HepG2 (cell line): Measurements from ENCODE around the gene SCYGR4. TPM values are rescaled to one million over a fixed set of nuclear protein-coding genes. Genes with fewer than 3 reads are reported as not detected.

Experiments used
- BCL6 ChIP-seq: IDR thresholded peaks from 2 replicates; pipeline ENCODE4 v1.6.1; 2016; ENCODE audit warnings: missing genetic modification reagents, missing compliant biosample characterization
- DNMT3B ChIP-seq: conservative IDR thresholded peaks from 2 replicates; pipeline ENCODE4 v1.6.1; 2016; ENCODE audit warnings: missing biosample characterization, control low read depth
- PLRG1 ChIP-seq: fragments of 450-650 bp; conservative IDR thresholded peaks from 2 replicates; pipeline ENCODE4 v1.6.1; 2016
- SIN3A ChIP-seq: IDR thresholded peaks from 2 replicates; pipeline ENCODE4 v1.6.1; 2011; ENCODE audit warnings: low read depth, mild to moderate bottlenecking, control low read depth, low read length, borderline replicate concordance
- YY1 ChIP-seq: IDR thresholded peaks from 2 replicates; pipeline ENCODE4 v1.6.1; 2011; ENCODE audit warnings: low read length, low read depth, moderate library complexity, mild to moderate bottlenecking; ENCODE audit not compliant: insufficient read depth, insufficient replicate concordance
- ZNF264 ChIP-seq: sonication (generic); formaldehyde crosslinking; IDR thresholded peaks from 2 replicates; pipeline ENCODE4 v1.4.0; 2020; ENCODE audit warnings: missing genetic modification reagents
- ZNF431 ChIP-seq: sonication (generic); formaldehyde crosslinking; IDR thresholded peaks from 2 replicates; pipeline ENCODE4 v1.9.0; 2022; ENCODE audit warnings: missing genetic modification reagents, low read depth, mild to moderate bottlenecking, borderline replicate concordance
- polyA plus RNA-seq, 8 experiments: library from polyadenylated mRNA; depleted of rRNA in 3 of 8; stranded (reverse) in 7 of 8; unstranded in 1 of 8; fragments of >200 nt; fragmentation: Illumina TruSeq in 4 of 8; extraction: Trizol in 4 of 8; gene quantifications; 2 replicates each; pipeline versions ENCODE4 v1.2.1 to v1.2.3, GENCODE V29; 2011 to 2016; ENCODE audit warnings: low read depth in 4 of 8, missing spikeins in 1 of 8, mixed read lengths in 1 of 8; ENCODE audit not compliant: insufficient read depth in 1 of 8
- total RNA-seq, 5 experiments: library from RNA; depleted of rRNA; stranded (reverse); fragments of >200 nt; fragmentation: Illumina TruSeq; extraction: Trizol; gene quantifications; 2 replicates each; pipeline ENCODE4 v1.2.3, GENCODE V29; 2016; ENCODE audit warnings: low read depth in 1 of 5
- TF ChIP-seq, protein P1 (sequence below): sonication (generic); formaldehyde crosslinking; IDR thresholded peaks from 2 replicates; pipeline ENCODE4 v1.9.0; 2022; ENCODE audit warnings: low read depth, missing genetic modification reagents
- TF ChIP-seq, protein P2 (sequence below): sonication (generic); formaldehyde crosslinking; IDR thresholded peaks from one replicate; pipeline ENCODE4 v1.5.1; 2020; ENCODE audit warnings: mild to moderate bottlenecking, missing genetic modification reagents; ENCODE audit errors: not compliant biosample characterization
- TF ChIP-seq, protein P3 (sequence below): sonication (generic); formaldehyde crosslinking; IDR thresholded peaks from 2 replicates; pipeline ENCODE4 v1.4.0; 2020; ENCODE audit warnings: missing genetic modification reagents

Gene SCYGR4
- total and polyA plus RNA-seq, 2 of the 13 experiments (the other 11 are each of a cell fraction or from before 2014, with no cell fraction given): not detected

DNA sequence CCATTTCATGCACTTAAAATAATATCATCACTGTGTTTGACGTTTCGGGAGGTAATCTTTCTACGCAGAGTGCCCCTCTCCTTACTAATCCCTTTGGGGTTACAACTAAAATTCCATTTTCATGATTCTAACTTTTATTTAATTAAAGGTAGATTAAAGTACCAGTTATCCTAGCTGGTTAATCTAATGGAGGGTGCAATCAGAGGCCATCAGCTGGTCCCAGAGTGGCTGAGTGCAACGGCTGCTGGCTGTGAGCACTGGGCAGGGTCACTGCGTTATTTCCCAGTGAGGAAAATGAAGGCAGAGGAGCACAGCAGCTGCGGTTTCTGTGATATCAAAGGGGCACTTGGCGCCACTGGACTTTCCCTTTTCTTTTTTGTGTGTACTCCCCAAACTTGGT lies 12.1 kb downstream of the SCYGR4 start (continued):
- TF ChIP-seq, protein P1, sequence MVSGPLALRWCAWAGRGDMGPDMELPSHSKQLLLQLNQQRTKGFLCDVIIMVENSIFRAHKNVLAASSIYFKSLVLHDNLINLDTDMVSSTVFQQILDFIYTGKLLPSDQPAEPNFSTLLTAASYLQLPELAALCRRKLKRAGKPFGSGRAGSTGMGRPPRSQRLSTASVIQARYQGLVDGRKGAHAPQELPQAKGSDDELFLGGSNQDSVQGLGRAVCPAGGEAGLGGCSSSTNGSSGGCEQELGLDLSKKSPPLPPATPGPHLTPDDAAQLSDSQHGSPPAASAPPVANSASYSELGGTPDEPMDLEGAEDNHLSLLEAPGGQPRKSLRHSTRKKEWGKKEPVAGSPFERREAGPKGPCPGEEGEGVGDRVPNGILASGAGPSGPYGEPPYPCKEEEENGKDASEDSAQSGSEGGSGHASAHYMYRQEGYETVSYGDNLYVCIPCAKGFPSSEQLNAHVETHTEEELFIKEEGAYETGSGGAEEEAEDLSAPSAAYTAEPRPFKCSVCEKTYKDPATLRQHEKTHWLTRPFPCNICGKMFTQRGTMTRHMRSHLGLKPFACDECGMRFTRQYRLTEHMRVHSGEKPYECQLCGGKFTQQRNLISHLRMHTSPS (CRISPR knock-in tag): no peak
- TF ChIP-seq DNMT3B (CRISPR knock-in tag) (no peak), ZNF431 (CRISPR knock-in tag) (no peak), BCL6 (CRISPR knock-in tag) (no peak), SIN3A (no peak), ZNF264 (CRISPR knock-in tag) (no peak), PLRG1 (no peak), YY1 (no peak)
- TF ChIP-seq, protein P2, sequence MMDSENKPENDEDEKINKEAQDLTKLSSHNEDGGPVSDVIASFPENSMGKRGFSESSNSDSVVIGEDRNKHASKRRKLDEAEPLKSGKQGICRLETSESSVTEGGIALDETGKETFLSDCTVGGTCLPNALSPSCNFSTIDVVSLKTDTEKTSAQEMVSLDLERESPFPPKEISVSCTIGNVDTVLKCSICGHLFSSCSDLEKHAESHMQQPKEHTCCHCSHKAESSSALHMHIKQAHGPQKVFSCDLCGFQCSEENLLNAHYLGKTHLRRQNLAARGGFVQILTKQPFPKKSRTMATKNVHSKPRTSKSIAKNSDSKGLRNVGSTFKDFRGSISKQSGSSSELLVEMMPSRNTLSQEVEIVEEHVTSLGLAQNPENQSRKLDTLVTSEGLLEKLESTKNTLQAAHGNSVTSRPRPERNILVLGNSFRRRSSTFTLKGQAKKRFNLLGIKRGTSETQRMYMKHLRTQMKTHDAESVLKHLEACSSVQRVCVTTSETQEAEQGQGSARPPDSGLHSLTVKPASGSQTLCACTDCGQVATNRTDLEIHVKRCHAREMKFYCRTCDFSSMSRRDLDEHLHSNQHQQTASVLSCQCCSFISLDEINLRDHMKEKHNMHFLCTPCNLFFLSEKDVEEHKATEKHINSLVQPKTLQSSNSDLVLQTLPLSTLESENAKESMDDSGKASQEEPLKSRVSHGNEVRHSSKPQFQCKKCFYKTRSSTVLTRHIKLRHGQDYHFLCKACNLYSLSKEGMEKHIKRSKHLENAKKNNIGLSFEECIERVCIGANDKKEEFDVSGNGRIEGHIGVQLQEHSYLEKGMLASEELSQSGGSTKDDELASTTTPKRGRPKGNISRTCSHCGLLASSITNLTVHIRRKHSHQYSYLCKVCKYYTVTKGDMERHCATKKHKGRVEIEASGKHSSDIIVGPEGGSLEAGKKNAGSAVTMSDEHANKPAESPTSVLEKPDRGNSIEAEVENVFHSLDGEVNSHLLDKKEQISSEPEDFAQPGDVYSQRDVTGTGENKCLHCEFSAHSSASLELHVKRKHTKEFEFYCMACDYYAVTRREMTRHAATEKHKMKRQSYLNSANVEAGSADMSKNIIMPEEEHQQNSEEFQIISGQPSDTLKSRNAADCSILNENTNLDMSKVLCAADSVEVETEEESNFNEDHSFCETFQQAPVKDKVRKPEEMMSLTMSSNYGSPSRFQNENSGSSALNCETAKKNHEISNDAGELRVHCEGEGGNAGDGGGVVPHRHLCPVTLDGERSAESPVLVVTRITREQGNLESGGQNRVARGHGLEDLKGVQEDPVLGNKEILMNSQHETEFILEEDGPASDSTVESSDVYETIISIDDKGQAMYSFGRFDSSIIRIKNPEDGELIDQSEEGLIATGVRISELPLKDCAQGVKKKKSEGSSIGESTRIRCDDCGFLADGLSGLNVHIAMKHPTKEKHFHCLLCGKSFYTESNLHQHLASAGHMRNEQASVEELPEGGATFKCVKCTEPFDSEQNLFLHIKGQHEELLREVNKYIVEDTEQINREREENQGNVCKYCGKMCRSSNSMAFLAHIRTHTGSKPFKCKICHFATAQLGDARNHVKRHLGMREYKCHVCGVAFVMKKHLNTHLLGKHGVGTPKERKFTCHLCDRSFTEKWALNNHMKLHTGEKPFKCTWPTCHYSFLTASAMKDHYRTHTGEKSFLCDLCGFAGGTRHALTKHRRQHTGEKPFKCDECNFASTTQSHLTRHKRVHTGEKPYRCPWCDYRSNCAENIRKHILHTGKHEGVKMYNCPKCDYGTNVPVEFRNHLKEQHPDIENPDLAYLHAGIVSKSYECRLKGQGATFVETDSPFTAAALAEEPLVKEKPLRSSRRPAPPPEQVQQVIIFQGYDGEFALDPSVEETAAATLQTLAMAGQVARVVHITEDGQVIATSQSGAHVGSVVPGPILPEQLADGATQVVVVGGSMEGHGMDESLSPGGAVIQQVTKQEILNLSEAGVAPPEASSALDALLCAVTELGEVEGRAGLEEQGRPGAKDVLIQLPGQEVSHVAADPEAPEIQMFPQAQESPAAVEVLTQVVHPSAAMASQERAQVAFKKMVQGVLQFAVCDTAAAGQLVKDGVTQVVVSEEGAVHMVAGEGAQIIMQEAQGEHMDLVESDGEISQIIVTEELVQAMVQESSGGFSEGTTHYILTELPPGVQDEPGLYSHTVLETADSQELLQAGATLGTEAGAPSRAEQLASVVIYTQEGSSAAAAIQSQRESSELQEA: no peak
- TF ChIP-seq, protein P3, sequence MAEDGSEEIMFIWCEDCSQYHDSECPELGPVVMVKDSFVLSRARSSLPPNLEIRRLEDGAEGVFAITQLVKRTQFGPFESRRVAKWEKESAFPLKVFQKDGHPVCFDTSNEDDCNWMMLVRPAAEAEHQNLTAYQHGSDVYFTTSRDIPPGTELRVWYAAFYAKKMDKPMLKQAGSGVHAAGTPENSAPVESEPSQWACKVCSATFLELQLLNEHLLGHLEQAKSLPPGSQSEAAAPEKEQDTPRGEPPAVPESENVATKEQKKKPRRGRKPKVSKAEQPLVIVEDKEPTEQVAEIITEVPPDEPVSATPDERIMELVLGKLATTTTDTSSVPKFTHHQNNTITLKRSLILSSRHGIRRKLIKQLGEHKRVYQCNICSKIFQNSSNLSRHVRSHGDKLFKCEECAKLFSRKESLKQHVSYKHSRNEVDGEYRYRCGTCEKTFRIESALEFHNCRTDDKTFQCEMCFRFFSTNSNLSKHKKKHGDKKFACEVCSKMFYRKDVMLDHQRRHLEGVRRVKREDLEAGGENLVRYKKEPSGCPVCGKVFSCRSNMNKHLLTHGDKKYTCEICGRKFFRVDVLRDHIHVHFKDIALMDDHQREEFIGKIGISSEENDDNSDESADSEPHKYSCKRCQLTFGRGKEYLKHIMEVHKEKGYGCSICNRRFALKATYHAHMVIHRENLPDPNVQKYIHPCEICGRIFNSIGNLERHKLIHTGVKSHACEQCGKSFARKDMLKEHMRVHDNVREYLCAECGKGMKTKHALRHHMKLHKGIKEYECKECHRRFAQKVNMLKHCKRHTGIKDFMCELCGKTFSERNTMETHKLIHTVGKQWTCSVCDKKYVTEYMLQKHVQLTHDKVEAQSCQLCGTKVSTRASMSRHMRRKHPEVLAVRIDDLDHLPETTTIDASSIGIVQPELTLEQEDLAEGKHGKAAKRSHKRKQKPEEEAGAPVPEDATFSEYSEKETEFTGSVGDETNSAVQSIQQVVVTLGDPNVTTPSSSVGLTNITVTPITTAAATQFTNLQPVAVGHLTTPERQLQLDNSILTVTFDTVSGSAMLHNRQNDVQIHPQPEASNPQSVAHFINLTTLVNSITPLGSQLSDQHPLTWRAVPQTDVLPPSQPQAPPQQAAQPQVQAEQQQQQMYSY (CRISPR knock-in tag): no peak
- TF ChIP-seq, all 625 proteins: peak for 0
